HG02759 (cell line): ENCODE measurements around the gene EPC2.
"Not testable (repeated sequence)": the region's sequence is repeated elsewhere in the genome, so short reads cannot be mapped to it uniquely, and the experiment has no call there.

Experiments used
- ATAC-seq: cut with Tn5 transposase; IDR thresholded peaks from one replicate; pipeline ENCODE4 v1.9.1; 2021; ENCODE audit warnings: mild to moderate bottlenecking, moderate library complexity; ENCODE audit not compliant: unreplicated experiment

The EPC2 gene

GRCh38 chr2:148640767-148641166 is 3.8 kb upstream of the EPC2 start:
- no peak for ATAC-seq

GRCh38 chr2:148642112-148642744 is 2.3 kb upstream of the EPC2 start:
- ATAC-seq, result no peak

GRCh38 chr2:148642891-148643416 is 1.6 kb upstream of the EPC2 start:
- no peak for ATAC-seq

GRCh38 chr2:148643421-148643820 is 1.1 kb upstream of the EPC2 start:
- peak; percentile 25 for ATAC-seq

GRCh38 chr2:148644883-148645538 is 460 bp downstream of the EPC2 start:
- peak; percentile 52 for ATAC-seq

GRCh38 chr2:148645539-148646230 is 1.1 kb downstream of the EPC2 start:
- peak; percentile 35 for ATAC-seq

- no peak for ATAC-seq
Observed at GRCh38 chr2:148646231-148646559, 1.6 kb downstream of the EPC2 start.

- not testable (repeated sequence) for ATAC-seq
Observed at GRCh38 chr2:148647711-148648110, 3.2 kb downstream of the EPC2 start.

GRCh38 chr2:148649936-148650335 is 5.4 kb downstream of the EPC2 start:
- no peak for ATAC-seq

GRCh38 chr2:148650881-148651280 is 6.3 kb downstream of the EPC2 start:
- ATAC-seq, result no peak

GRCh38 chr2:148651972-148652371 is 7.4 kb downstream of the EPC2 start:
- ATAC-seq, result no peak

- ATAC-seq, result peak; percentile 85
Observed at GRCh38 chr2:148653437-148653836, 8.9 kb downstream of the EPC2 start.

GRCh38 chr2:148654435-148654834 is 9.9 kb downstream of the EPC2 start:
- no peak for ATAC-seq

- no peak for ATAC-seq
Observed at GRCh38 chr2:148656516-148656915, 12.0 kb downstream of the EPC2 start.

GRCh38 chr2:148658807-148659722 is 14.5 kb downstream of the EPC2 start:
- peak; percentile 95 for ATAC-seq

- ATAC-seq, result no peak
Observed at GRCh38 chr2:148660999-148661398, 16.4 kb downstream of the EPC2 start.

GRCh38 chr2:148662332-148662731 is 17.8 kb downstream of the EPC2 start:
- not testable (repeated sequence) for ATAC-seq

- ATAC-seq, result no peak
Observed at GRCh38 chr2:148664229-148664628, 19.7 kb downstream of the EPC2 start.

- no peak for ATAC-seq
Observed at GRCh38 chr2:148666555-148666954, 22.0 kb downstream of the EPC2 start.

- ATAC-seq, result no peak
Observed at GRCh38 chr2:148667113-148667836, 22.7 kb downstream of the EPC2 start.
